Measurements from ENCODE around the gene GINS1.

DNA sequence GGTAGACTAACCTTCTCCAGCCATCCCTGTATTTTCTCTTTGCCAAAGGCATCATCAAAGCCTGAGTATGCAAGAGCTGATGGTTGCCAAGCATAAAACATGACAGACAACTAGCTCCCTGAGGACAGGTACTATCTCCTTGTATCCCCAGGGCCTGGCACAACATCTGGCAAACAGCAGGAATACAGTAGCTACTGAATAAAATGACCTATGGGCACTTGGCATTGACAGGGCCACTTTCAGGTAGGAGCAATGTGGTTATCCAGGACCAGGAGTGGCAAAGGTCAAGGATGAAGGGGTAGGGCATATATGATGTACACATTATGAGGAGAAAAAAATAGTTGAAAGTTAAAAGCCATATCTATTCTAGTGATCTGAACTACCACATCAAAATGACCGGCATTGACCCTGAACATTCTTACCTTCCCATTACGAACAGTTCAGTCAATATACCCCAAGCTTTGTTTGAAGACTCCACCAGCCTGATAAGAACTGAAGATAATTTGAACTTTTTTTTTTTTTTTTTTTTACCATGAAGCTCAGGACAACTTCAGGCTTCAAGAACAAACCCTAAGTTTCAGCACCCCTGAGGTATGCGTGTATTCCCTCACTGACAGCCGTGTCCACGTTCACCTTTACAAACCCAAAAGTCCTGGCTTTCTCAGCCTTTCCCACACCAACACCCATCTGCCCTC, 29.1 kb upstream of the GINS1 start:
- no peak for TF ChIP-seq EZH2 (IDR thresholded peaks at IDR 0.05; ENCODE audit: borderline replicate concordance, low read depth, low read length, severe bottlenecking)
- TF ChIP-seq, protein P1, sequence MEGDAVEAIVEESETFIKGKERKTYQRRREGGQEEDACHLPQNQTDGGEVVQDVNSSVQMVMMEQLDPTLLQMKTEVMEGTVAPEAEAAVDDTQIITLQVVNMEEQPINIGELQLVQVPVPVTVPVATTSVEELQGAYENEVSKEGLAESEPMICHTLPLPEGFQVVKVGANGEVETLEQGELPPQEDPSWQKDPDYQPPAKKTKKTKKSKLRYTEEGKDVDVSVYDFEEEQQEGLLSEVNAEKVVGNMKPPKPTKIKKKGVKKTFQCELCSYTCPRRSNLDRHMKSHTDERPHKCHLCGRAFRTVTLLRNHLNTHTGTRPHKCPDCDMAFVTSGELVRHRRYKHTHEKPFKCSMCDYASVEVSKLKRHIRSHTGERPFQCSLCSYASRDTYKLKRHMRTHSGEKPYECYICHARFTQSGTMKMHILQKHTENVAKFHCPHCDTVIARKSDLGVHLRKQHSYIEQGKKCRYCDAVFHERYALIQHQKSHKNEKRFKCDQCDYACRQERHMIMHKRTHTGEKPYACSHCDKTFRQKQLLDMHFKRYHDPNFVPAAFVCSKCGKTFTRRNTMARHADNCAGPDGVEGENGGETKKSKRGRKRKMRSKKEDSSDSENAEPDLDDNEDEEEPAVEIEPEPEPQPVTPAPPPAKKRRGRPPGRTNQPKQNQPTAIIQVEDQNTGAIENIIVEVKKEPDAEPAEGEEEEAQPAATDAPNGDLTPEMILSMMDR (IDR thresholded peaks at IDR 0.05; ENCODE audit: borderline replicate concordance, extremely low read depth, low read length, poor library complexity, severe bottlenecking): no peak

Data from DND-41 (cell line).